GM18870 (cell line): Measurements from ENCODE around the gene FDXACB1.

Source experiments
- ATAC-seq: cut with Tn5 transposase; IDR thresholded peaks from one replicate; pipeline ENCODE4 v1.9.1; 2021; ENCODE audit warnings: moderate library complexity; ENCODE audit not compliant: unreplicated experiment

The FDXACB1 gene

DNA sequence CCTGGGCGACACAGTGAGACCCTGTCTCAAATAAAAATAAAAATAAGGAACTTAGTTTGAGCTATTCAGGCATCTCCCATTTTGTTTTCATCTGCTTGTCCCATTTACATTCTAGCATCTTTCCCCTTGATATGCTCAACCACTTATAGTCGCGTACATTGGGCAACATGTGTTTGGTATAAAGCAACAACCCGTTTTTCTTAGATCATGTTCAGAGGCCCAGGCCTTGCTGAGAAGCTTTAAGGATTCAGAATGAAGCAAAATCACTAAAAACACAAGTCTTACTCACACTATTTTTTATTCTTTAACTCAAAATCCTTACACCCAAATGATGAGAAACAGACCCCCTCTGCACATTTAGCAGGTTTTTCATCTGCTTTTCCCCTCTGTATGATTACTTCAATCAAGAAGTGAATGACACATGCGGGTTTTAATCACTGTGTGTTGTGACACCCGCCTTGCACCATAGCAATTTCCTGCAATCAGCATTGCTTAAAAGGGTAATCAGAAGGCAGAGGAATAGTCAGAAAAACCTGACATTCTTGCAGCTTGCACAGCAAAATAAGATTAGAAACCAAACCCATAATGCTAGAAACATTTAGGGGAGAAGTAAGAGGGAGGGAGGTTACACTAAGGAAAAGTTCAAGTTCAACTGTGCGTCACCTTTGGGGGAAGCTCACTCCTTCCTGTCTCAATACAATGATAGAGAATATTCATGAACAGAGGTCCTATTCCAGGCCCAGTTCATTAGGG, 33.5 kb downstream of the FDXACB1 start:
- no peak for ATAC-seq

- no peak for ATAC-seq
These were observed 35.3 kb downstream of the FDXACB1 start for GRCh38 chr11:111843661-111844060.

GRCh38 chr11:111841370-111842053, 37.5 kb downstream of the FDXACB1 start:
- ATAC-seq, result no peak

DNA sequence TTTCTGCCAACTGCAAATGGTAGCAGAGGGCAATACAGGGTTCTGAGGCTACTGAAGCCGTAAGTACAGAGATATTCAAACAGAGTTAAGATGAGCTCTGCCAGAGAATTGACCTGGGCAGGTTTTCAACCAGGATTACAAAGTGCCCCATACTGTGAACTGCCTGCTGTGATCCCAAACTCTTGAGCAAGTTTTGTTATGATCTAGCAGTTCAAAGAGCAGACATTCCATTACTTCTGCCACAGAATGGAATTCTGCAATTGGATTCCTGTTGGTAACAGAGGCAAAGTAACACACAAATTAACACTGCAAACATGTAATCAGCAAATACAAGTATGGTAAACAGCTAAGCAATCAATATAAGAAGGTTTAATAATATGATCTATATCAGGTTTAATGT, 38.8 kb downstream of the FDXACB1 start:
- ATAC-seq, result no peak

- no peak for ATAC-seq
These were observed 40.9 kb downstream of the FDXACB1 start for GRCh38 chr11:111838054-111838453.

GRCh38 chr11:111837366-111837891, 41.5 kb downstream of the FDXACB1 start:
- no peak for ATAC-seq

GRCh38 chr11:111836721-111837120, 42.2 kb downstream of the FDXACB1 start:
- peak; percentile 87 for ATAC-seq

- ATAC-seq, result no peak
These were observed 42.8 kb downstream of the FDXACB1 start for GRCh38 chr11:111836162-111836561.

GRCh38 chr11:111835665-111836064, 43.3 kb downstream of the FDXACB1 start:
- no peak for ATAC-seq

DNA sequence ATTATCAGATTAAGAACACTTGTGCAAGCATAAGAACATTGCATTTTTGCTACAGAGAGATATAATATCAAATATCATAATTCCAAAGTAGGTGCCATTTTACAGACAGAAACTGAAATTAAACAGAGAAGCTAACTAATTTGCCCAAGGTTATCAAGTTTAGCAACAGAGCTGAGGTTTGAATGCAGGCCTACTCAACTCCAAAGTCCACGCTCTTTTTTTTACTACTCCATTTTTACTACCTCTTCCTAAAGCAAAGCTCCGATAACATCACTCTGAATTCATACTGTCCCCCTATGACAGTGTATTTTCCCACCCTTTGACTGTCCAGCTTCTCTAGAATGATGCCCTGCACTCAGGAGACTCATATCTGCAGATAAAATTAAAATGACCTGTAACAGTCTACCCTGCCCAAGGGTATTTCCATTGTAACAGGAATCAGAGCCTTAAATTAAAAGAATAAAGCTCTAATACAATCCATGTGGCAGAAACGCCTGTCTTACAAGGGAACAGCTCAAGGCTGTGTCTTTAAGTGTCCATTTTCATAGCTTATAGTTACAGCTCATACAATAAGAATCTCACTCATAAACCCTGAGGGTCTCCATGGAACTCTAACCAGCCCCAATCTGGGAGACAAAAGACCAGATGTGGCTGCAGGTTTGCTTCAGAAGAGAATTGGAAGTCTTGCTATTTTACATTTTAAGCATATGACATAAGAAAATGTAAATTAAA, 44.4 kb downstream of the FDXACB1 start:
- no peak for ATAC-seq

DNA sequence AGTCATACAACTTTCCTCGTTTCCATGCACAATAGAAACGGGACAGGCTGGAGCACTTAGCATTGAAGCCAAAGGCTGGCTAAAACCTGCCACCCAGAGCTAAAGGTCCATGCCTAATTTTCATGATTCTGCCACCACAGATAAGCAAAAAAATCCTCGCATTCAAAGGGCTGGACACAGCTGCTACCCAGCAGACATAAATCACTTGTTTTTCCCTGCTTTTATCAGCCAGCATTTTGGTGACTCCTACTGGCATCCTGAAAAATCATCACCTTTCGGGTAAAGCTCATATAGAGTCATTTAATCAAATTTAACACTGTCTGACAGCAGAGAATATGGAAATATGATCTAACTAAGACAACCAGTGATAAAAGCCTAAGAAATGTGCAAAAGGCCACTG, 45.4 kb downstream of the FDXACB1 start:
- no peak for ATAC-seq

GRCh38 chr11:111829185-111829968, 49.6 kb downstream of the FDXACB1 start:
- ATAC-seq, result no peak

- no peak for ATAC-seq
These were observed 52.5 kb downstream of the FDXACB1 start for GRCh38 chr11:111826322-111826950.
